ENCODE data around the gene SLC39A11.

SLC39A11 gene

GRCh38 chr17:72635034-72635635 is 457.4 kb downstream of the SLC39A11 start:
- no peak for DNase-seq

DNA sequence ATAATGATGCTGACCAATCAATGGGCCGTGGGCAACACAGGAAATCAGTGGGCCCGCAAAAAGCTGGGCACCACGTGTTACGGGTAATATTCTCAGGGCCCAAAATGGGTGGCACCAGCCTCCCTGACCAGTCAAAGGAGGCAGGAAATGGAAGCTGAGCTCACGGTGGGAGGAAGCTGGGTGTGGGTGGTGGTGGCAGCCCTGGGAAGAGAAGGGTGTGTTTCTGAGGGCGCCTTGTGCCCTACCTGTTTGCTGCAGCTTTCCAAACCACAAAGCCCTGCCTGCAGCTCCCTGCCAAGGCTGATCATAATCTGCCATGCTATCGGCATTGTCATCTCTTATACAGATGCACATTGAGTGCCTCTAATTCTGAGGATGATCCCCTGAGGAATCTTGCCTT is 457.9 kb downstream of the SLC39A11 start:
- DNase-seq, result no peak

- peak; percentile 16 for DNase-seq
These were observed 460.4 kb downstream of the SLC39A11 start for GRCh38 chr17:72631949-72632684.

- DNase-seq, result peak; percentile 61
These were observed 460.9 kb downstream of the SLC39A11 start for GRCh38 chr17:72631568-72631948.

- DNase-seq, result no peak
These were observed 467.8 kb downstream of the SLC39A11 start for GRCh38 chr17:72624652-72625051.

- no peak for DNase-seq
These were observed 468.3 kb downstream of the SLC39A11 start for GRCh38 chr17:72624226-72624625.

DNA sequence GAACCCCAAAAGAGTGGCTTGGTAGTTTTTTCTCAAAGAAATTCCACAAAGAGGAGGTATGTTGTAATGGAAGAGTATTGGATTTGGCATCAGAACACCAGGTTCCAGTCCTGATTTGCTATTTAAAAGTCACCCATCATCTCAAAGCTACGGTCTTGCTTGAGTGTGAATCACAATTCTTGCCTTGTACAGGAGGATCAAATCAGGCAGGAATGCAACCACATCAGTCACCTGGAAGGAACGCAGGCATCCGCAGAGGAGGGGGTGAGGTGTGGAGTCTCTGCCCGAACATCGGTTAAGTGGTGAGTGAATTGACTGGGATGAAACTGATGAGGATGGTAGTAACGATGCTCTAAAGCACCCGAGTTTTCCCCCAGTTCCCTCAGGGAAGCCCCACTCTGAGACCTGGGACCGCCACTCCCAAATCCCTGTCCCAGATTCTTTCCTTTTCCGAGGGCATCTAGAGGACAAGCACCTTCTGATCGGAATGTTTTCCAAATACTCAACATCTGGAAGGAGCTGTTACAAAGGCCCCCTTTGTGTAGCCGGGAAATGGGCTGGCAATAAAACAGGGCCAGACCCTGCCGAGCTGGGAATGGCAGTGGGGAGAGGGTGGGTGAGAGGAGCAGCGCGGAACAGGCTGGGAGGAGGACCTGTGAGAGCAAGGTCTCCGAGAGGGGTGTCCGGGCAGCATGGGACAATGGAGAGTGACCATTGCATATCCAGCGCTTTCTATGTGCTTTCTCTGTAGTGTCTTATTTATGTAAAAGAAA is 469.6 kb downstream of the SLC39A11 start:
- no peak for DNase-seq

DNA sequence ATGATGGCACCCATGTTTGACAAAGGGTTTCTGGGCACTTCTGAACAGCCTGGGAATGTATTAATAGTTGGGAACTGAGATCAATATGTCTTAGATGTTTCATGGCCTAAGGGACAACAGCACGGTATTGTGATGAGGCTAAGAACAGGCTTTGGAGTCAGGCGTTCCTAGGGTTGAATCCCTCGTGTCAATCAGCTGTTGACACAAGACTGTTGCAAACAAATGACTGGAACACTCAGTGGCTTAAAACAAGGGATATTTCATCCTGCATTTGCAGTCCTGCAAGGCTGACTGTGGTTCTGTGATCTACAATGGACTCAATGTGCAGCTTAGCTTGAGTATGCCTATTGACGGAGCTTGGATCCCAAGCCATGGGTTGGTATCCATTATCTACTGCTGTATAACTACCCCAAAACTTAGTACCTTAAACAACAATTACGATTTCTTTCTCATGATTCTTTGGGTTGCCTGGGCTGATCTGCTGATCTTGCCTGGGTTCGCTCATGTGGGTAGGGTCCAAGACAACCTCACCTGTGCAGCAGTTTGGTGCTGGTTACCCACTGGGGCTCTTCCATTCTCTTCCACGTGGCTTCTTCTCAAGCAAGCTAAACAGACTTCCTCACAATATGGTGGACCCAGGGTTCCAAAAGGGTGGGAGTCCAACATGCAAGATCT is 472.4 kb downstream of the SLC39A11 start:
- DNase-seq, result no peak

- DNase-seq, result peak; percentile 53
These were observed 474.4 kb downstream of the SLC39A11 start for GRCh38 chr17:72618001-72618509.

DNA sequence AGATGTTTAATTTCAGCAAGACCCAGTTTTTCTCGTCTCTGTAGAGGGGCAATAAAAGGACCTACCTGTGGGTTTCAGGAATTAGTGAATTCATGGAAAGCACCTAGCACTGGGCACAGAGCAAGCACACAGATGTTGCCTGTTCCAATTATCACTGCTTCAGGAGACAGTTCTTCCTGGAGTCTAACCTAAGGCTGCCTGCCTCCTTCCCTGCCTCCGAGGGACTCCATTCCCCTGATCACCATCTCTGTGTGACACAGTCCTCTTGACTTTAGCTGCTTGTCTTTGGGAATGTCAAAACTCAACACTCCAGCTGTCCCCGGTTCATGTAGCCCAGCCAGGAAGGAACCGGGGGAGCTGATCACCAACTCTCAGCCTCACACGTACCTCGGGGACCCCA is 474.9 kb downstream of the SLC39A11 start:
- DNase-seq, result no peak

- no peak for DNase-seq
These were observed 476.0 kb downstream of the SLC39A11 start for GRCh38 chr17:72616447-72616846.

GRCh38 chr17:72615627-72615991 is 476.9 kb downstream of the SLC39A11 start:
- DNase-seq, result no peak

GRCh38 chr17:72614871-72615626 is 477.4 kb downstream of the SLC39A11 start:
- no peak for DNase-seq

- DNase-seq, result no peak
These were observed 478.0 kb downstream of the SLC39A11 start for GRCh38 chr17:72614476-72614870.

GRCh38 chr17:72613806-72614292 is 478.6 kb downstream of the SLC39A11 start:
- DNase-seq, result no peak

GRCh38 chr17:72613396-72613795 is 479.1 kb downstream of the SLC39A11 start:
- no peak for DNase-seq

DNA sequence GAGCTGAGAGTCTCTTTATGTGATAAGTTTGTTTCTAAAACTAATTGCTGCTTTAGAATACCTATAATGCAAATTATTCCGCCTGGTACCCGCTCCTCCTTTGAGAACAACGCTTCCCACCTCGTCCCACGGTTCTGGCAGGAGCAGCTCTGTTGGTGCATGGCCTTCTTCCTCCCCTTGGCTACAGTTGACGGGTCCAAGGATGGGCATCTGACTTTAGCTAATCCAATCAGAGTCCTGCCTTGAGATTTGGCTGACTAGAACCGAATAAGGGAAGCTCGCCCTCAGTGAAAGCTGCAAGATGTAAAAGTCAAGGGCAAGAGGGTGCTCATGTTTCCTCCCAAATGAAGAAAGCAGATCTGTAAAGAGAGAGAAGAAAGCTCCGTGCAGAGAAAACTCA is 481.3 kb downstream of the SLC39A11 start:
- no peak for DNase-seq

DNA sequence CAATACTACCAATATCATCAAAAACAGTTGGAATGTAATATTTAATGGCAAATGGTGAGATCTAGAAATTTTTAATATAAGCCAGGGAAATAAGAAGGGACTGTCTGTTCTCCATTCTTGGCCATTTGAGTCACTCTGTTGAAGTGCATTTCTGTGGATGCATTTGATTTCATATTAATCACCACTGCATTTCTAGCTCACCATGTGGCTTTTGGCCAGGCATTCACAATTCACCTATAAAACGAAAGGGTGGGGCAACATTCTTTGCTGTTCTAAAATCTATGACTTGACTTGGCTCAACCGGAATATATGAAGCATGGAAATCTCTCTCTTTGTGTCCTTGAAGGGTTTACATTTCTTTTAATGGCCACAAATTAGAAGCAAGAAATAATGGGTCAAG is 483.0 kb downstream of the SLC39A11 start:
- no peak for DNase-seq

- no peak for DNase-seq
These were observed 484.1 kb downstream of the SLC39A11 start for GRCh38 chr17:72608436-72608835.

- DNase-seq, result no peak
These were observed 485.8 kb downstream of the SLC39A11 start for GRCh38 chr17:72606656-72607055.

- no peak for DNase-seq
These were observed 486.9 kb downstream of the SLC39A11 start for GRCh38 chr17:72605543-72605942.

- DNase-seq, result no peak
These were observed 488.0 kb downstream of the SLC39A11 start for GRCh38 chr17:72604518-72604917.
